ENCODE results near the gene TP53TG5.
A peak's percentile ranks its signal among the peaks of the same experiment; 100 is the strongest.

The TP53TG5 gene

GRCh38 chr20:45378191-45378590 lies at the start of gene TP53TG5:
Gene TP53TG5 (minus strand): TSS chr20:45378325. CDS start chr20:45378236, 89 bp downstream.
- DNase-seq (ENCODE audit: low read depth): no peak

GRCh38 chr20:45427236-45428149 lies 49.4 kb upstream of the TP53TG5 start:
- no peak for DNase-seq (ENCODE audit: low read depth)

DNA sequence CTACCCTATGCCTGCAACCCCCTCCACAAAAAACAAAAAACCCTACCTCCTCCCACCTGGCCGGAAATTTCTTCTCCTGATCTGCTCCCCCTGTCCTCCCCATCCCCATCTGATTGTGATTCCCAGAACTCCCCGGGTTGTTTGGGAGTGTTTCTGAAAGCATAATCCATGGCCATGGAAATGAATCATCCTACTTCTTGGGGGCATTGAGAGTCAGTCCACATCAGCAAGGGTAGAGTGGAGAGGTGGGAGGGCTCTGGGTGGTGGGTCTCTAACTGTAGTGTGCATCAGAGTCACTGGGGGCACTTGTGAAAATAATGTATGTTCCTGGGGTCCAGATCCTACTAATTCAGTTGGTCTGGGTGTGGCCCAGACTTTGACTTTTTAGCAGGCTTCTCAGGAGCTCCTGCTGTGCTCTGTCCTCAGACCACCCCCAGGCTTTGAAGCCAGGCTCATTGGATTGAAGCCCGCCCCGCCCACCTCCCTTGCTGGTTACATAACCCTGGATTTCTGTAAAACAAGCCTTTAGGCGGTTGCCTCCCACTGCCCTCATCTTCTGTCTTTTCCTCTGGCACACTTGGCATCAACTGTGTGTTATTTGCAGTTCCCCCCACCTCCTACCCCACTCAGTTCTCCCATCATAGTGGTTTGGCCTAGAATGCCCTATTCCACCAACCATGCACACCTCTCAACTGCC lies 48.3 kb upstream of the TP53TG5 start:
- no peak for DNase-seq (ENCODE audit: low read depth)

GRCh38 chr20:45425561-45425960 lies 47.4 kb upstream of the TP53TG5 start:
- no peak for DNase-seq (ENCODE audit: low read depth)

GRCh38 chr20:45423700-45424099 lies 45.6 kb upstream of the TP53TG5 start:
- no peak for DNase-seq (ENCODE audit: low read depth)

DNA sequence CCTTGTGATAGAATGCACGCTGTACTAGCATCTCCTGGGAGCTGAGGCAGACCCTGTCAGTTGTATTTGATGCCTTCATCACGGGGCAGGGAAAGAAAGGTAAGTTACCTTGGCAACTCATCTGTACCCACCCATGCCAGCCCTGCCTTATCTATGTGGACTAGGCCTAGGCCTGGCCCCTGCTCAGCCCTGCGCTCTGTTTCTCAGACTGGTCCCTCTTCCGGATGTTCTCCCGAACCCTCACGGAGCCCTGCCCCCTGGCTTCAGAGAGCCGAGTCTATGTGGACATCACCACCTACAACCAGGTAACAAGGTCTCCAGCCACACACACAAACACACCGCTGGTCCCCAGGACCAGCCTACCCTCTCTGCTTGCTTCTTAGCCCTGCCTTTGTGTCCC lies 42.0 kb upstream of the TP53TG5 start:
- DNase-seq (ENCODE audit: low read depth): no peak

DNA sequence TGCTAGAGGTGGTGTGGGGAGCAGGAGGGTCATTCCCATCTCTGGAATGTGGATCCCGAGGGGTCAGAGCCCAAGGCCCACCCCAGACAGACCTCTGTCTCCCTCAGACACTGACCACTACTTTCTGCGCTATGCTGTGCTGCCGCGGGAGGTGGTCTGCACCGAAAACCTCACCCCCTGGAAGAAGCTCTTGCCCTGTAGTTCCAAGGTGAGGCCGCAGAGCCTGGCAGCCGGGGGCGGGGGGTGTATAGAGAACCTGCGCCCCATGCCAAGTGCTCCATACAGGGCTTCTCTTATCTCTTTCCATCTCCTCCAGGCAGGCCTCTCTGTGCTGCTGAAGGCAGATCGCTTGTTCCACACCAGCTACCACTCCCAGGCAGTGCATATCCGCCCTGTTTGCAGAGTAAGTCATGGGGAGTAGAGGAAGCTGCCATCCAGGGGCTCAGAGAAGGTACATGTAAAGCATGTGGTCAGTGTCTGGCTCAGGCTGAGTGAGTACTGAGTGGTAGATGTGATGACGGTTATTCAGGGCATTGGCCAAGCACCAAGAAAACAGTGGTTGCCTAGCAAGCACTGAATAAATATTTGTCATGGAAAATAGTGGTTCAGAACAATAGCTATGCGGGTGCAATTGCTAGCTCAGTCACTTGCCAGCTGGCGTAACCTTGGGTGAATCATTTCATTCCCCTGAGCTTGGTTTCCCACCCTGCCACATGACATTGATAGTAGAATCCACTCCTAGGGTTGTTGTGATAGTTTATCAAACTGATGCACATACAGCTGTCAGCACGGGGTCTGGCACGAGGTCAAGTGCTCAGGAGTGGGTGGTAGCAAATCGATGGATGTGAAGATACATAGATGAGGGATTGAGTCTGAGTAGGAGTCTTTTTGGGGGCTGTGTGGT lies 41.3 kb upstream of the TP53TG5 start:
- DNase-seq (ENCODE audit: low read depth): peak; percentile 97

GRCh38 chr20:45416917-45417316 lies 38.8 kb upstream of the TP53TG5 start:
- DNase-seq (ENCODE audit: low read depth): no peak

DNA sequence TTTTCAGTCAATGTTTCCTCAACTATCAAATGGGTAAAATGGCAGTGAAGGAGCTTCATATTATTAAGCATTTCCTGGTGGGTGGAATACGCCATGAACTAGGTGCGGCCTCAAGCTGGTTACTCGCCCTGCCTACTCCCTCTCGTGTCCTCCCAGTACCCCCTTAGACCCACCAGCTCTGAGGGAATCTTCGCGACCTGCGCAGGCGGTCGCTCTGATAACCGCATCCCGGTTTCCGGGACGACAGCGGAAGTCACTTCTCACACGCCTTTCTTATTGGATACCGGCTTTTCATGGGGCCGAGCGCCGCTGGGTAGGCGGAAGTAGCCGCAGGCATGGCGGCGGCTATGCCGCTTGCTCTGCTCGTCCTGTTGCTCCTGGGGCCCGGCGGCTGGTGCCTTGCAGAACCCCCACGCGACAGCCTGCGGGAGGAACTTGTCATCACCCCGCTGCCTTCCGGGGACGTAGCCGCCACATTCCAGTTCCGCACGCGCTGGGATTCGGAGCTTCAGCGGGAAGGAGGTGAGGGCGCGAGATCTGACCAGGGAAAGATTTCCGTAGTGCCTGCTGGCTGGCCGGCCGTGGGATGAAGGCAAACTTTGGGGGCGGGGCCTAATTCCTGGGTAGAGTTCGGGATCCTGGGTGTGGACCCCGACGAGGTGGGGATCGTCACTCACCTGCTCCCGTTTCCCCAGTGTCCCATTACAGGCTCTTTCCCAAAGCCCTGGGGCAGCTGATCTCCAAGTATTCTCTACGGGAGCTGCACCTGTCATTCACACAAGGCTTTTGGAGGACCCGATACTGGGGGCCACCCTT lies 37.9 kb upstream of the TP53TG5 start, which contains the start of gene PIGT:
PIGT (plus strand) TSS at position 320 of the 816 bp plus-strand sequence; CDS start at position 336, 16 bp downstream.
- peak; percentile 74 for DNase-seq (ENCODE audit: low read depth)

GRCh38 chr20:45413479-45413878 lies 35.4 kb upstream of the TP53TG5 start:
- no peak for DNase-seq (ENCODE audit: low read depth)

- no peak for DNase-seq (ENCODE audit: low read depth)
These were observed 34.5 kb upstream of the TP53TG5 start for GRCh38 chr20:45412653-45413052.

- no peak for DNase-seq (ENCODE audit: low read depth)
These were observed 32.8 kb upstream of the TP53TG5 start for GRCh38 chr20:45410887-45411286.

- no peak for DNase-seq (ENCODE audit: low read depth)
These were observed 31.6 kb upstream of the TP53TG5 start for GRCh38 chr20:45409521-45410272.

- no peak for DNase-seq (ENCODE audit: low read depth)
These were observed 30.6 kb upstream of the TP53TG5 start for GRCh38 chr20:45408646-45409213.

GRCh38 chr20:45407783-45408645 lies 29.9 kb upstream of the TP53TG5 start, which contains the start of gene DBNDD2:
Gene DBNDD2 (plus strand): TSS chr20:45408289. CDS start chr20:45408468, 179 bp downstream.
- DNase-seq (ENCODE audit: low read depth): no peak

GRCh38 chr20:45407067-45407745 lies 29.1 kb upstream of the TP53TG5 start:
- DNase-seq (ENCODE audit: low read depth): no peak

DNA sequence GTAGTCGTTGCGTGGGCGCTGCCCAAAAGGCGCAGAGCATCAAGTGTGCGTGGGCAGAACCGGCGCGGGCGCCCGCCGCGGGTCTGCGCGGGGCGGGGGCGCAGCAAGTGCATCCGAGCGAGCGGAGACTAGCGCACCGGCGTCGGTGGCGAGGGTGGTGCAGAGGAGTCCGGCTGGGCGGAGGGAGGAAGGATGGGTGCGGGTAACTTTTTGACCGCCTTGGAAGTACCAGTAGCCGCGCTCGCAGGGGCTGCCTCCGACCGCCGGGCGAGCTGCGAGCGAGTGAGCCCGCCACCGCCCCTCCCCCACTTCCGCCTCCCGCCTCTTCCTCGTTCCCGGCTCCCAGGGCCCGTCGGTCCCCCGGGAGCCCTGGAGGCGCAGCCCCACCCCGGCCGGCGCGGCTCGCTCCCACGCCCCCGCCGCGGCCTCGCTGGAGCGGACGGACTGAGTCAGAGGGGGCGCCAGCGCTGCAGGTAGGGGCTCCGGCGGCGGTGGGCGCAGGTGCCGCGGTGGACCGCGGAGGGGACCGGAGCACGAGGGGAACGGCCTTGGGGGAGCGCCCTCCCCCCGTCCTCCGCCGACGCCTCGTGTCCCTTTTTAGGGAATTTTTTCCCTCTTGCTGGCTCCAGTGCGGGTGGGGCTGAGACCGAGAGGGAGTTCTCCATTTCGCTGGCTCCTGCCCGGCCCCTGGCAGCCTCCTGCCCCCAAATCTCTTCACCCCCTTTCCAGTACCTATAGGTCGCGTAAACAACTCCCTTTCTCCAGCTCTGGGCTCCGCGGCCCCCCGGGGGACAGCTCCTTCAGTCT lies 28.3 kb upstream of the TP53TG5 start:
- no peak for DNase-seq (ENCODE audit: low read depth)
